ENCODE measurements around the gene MAN1A1. TPM values are rescaled to one million over a fixed set of nuclear protein-coding genes. Genes with fewer than 3 reads are reported as not detected.

The MAN1A1 gene
- polyA plus RNA-seq, 3 donors, result 74.2 to 85.6 (median 82.0) TPM

DNA sequence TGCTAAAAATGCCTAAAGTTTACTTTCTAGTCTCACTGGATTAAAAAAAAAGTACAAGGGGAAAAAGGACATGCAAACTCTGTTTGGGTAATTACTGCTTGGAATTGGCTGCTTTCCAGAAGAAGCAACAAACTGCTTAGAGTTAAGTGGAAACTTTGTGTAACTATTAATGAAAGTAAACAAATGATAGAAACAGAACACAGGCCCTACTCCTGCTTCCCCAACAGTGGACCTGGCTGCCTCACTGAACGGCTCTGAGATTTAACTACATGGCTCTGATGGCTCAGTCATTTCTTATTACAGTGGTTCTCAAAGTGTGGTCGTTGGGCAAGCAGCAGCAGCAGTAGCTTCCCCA, 108.5 kb downstream of the MAN1A1 start:
- peak; percentile 52 for DNase-seq

GRCh38 chr6:119240257-119241110, 109.1 kb downstream of the MAN1A1 start:
- DNase-seq, result no peak

DNA sequence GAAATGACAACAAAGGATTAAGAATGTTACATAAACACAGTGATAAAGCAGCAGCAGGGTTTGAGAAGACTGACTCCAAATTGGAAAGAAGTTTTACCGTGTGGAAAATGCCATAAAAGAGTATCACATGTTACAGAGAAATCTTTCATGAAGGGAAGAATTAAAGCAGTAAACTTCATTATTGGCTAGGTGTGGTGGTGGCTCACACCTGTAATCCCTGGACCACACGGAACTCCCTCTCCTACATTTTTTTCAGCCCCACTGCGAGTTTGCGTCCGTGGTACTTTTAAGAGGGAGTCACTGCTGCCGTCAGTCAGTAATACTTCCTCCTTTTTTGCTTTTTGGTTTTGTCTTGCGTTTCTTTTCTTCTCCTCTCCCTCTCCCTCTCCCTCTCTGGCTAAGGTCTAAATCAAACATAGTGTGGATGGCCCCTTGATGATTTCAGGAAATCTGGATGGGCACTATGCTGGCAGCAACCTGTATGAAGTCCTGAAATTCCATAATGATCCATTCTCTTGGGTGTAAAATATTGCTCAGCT, 112.3 kb downstream of the MAN1A1 start:
- DNase-seq, result no peak

- no peak for DNase-seq
Observed at GRCh38 chr6:119234941-119235340, 114.6 kb downstream of the MAN1A1 start.

DNA sequence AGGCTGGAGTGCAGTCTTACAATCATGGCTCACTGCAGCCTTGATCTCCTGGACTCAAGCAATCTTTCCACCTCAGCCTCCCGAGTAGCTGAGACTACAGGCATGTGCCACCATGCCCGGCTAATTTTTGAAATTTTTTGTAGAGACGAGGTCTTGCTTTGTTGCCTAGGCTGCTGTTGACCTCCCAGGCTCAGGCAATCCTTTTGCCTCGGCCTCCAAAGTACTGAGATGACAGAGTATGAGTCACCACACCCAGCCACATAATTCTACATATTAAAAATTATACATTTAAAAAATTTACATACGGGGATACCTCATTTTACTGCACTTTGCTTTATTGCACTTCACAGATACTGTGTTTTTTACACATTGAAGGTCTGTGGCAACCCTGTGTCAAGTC, 115.1 kb downstream of the MAN1A1 start:
- no peak for DNase-seq

DNA sequence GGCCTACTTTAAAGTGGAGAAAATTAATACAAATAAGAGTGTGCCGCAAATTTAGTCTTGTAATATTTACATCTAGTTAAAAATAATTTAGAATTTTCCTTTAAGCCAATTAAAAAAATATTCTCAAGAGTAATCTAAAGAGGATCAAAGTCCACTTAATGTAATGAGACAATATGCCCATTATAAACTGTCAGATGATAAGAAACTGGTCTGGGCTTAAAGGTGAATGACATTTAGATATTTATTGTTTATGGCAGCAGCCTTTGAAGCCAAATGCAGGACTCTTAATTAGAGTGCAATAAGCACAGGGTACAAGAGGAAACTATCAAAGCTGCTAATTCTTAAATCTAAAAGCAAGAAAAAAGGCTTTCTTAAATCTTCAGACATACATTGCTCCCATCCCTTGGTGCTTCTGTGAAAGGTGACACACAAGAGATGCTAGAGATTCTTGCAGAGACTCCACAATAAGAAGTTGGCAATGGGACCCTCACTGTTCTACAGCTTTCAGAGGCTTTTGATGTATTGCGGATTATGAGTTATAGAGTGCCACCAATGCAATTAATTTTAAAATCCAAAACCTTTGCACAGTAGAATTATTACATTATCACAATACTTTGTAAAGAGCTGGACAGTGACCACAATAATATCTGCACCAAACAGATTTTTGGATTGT, 116.1 kb downstream of the MAN1A1 start:
- DNase-seq, result no peak

DNA sequence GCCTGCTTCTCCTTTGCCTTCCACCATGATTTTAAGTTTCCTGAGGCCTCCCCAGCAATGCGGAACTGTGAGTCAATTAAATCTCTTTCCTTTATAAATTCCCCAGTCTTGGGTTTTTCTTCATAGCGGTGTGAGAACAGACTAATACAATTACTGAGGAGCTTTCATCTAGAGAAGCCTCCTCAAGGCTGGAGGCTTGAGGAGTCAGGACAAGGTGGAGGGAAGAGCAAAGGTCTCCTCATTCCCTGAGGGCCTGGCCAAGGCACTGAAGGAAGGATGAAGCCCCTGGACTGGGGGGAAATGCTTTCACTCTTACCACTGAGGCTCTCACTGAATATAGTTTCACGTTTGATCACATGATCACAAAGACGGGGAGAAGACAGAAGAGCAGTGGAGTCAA, 118.2 kb downstream of the MAN1A1 start:
- no peak for DNase-seq

DNA sequence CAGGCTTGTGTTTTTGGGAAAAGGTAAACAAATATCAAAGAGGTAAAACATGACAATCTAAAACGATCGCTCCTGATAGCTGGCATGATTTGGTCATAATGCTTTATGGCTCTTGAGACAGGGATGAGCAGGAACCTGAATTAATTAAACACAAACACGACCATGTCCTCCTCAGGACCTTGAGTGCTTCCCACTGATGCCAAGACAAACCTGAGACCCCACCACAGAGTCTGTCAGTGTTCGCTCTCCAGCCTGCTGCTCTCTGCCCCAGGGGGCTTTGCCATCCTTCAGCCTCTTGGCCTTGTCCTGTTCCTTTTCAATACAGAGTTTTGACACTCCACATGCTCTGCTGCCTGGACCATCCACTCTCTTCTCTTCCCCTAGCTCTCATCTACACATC, 119.4 kb downstream of the MAN1A1 start:
- DNase-seq, result no peak

DNA sequence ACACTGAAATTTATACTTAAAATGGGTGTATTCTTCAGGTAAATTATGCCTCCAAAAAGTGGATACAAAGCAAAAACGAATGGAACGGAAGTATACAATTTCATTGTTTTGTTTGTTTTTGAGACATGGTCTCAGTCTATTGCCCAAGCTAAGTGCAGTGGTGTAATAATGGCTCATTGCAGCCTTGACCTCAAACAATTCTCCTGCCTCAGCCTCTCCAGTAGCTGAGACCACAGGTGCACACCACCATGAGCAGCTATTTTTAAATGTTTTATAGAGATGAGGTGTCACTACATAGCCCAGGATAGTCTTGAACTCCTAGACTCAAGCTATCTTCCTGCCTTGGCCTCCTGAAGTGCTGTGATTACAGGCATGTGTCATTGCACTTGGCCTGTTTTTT, 122.2 kb downstream of the MAN1A1 start:
- DNase-seq, result no peak

GRCh38 chr6:119226089-119226488, 123.5 kb downstream of the MAN1A1 start:
- no peak for DNase-seq

GRCh38 chr6:119224095-119224701, 125.4 kb downstream of the MAN1A1 start:
- DNase-seq, result no peak

GRCh38 chr6:119220452-119220851, 129.1 kb downstream of the MAN1A1 start:
- DNase-seq, result no peak

GRCh38 chr6:119218548-119218947, 131.0 kb downstream of the MAN1A1 start:
- no peak for DNase-seq

DNA sequence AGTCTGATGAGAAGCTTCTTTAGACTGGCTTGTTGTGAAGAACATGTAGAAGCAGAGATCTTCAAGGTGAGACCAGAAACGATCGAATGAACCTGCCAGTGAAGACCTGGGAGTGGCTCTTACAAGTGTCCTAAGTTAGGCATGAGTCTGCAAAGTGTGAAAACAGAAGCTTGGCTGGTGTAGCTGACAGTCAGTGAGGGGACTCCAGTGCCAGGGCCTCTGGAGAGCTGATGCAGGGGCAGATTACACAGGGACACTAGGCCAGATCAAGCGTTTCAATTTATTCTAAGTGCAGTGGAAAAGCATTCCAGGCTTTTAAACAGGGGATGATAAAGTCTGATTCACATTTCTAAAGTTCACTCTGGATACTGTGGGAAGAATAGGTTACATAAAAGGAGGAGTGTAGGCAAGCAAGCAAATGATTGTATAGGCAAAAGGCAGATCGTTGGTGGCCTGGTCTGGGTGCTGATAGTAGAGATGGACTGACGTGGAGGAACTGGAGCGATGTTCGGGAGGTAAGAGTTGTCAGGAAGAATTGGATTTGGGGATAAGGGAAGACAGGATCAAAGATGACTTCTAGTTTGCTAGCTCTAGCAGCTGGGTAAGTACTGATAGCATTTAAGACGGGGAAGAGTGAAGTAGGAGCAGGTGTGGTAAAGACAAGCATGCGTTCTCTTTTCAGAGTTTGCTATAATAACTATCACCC, 133.5 kb downstream of the MAN1A1 start:
- no peak for DNase-seq

- DNase-seq, result no peak
Observed at GRCh38 chr6:119215309-119215708, 134.3 kb downstream of the MAN1A1 start.

DNA sequence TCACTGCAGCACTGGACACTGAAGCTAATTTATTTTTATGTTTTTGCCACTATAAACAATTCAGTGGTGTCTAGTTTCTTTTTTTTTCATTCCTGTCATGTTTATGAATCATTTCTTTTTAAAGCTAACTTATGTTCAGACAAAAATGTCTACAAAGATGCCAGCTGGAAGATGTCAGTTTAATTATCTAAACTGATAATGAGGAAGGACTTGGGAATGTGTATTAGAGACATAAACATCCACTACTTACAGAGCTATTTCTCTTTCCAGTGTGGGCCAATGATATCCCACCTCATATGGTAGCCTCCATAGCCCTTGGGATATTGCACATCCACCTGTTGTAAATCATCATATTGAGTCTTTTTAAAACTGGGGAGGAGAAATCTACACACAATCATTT, 139.0 kb downstream of the MAN1A1 start:
- peak; percentile 60 for DNase-seq

GRCh38 chr6:119209452-119210205, 139.9 kb downstream of the MAN1A1 start:
- no peak for DNase-seq

- peak; percentile 17 for DNase-seq
Observed at GRCh38 chr6:119207971-119208725, 141.4 kb downstream of the MAN1A1 start.

DNA sequence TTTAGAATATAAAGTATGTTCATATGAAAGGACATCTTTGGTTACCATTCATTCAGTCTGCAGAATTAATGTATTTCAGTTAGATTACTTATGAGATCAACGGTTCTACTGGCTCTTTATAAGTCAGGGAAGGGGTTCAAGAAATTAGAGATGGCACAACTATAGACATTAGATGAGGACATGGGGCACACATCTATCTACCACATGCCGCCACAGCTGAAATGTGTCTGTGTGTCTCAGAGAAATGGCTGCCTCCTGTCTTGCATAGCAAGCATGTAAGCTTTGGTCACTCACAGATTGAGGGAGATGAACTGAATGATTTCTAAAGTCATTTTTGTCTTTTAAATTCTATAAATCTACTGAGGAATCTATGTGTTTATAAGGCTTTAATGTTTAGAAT, 142.2 kb downstream of the MAN1A1 start:
- DNase-seq, result no peak

GRCh38 chr6:119205911-119206618, 143.5 kb downstream of the MAN1A1 start:
- no peak for DNase-seq

Measured in renal pelvis (tissue), 4 donors.